HG03108 (cell line): ENCODE measurements around the gene ZNF593.

Experiments
- ATAC-seq: cut with Tn5 transposase; IDR thresholded peaks from one replicate; pipeline ENCODE4 v1.9.1; 2021; ENCODE audit warnings: moderate library complexity; ENCODE audit not compliant: unreplicated experiment

Gene ZNF593

DNA sequence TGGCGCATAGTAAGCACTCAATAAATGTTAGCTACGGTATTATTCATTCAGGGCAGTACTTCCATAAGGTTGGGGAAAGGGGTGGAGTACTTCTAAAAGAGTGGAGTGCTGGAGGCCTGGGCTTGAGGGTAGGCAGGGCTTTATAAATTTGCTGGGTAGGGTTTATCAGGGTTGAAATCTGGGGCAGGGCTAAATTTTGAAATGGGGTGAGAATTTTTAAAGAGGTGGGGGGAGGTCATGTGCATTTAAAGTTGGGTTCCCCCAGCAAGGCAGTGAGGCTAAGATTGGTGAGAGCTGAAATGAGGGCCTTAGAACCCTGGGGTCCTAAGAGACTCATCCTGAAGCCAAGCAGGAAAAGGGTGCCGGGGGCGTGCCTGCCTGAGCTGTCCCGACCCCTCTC, 30.7 kb downstream of the ZNF593 start:
- no peak for ATAC-seq

DNA sequence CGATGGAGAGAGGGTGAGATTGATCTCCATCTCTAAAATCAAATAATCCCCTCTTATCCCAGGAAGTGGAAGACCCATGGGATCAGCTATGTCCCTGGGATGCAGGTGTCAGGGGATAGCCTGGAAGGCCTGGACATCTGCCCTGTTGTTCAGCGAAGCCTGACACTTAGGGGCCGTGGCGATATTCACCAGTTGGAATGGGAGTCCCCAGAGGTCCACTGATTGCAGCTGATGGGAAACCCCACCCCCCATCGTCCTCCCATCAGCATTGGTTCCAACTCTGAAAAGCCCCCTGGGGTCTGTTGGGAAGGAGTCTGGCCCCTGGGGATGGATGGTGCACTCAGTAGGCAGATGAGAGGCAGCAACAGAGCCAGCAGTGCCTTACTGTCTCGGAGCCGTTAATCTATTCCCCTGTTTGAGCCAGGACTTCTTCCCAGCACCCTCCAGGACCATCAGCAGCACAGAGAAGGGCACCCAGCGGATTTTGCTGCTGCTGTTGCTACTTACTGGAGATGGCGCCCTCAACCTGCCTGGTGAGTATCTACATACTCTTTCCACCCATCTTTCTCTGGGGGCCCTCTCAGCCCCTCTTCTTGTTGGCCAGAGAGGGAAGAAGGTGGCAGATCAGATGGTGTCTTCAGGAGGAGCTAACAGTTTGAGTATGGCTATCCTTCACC, 34.1 kb downstream of the ZNF593 start:
- no peak for ATAC-seq

- no peak for ATAC-seq
These were observed 40.6 kb downstream of the ZNF593 start for GRCh38 chr1:26210147-26210870.

GRCh38 chr1:26212726-26213125, 43.0 kb downstream of the ZNF593 start:
- ATAC-seq, result no peak

- no peak for ATAC-seq
These were observed 43.7 kb downstream of the ZNF593 start for GRCh38 chr1:26213335-26213905.

DNA sequence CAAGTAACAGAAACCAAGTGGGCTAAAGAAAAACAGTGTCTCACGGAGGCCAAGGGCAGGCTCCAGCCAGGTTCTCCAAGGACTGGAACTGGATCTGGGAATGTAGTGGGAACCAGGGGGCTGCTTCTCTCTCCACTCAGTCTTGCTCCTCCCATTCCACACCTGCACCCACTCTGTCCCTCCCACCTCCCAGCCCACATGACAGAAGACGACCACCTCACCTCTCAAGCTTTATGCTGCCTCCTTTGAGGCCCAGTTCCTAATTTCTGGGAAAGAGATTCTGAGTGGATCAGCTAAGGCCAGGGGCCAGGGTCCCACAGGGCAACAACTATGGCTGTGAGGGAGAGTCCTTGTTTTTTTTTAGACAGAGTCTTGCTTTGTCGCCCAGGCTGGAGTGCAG, 45.5 kb downstream of the ZNF593 start:
- ATAC-seq, result no peak

- no peak for ATAC-seq
These were observed 49.3 kb downstream of the ZNF593 start for GRCh38 chr1:26218906-26219494.
